ENCODE measurements around the gene AKR7A3. TPM values are rescaled to one million over a fixed set of nuclear protein-coding genes. Genes with fewer than 3 reads are reported as not detected.
"Not testable (repeated sequence)": the region's sequence is repeated elsewhere in the genome, so short reads cannot be mapped to it uniquely, and the experiment has no call there.

Gene AKR7A3
- total RNA-seq, 2 donors from 2014 or later: 57.4 to 479 TPM

GRCh38 chr1:19305880-19306279 is 17.3 kb upstream of the AKR7A3 start:
- no peak for ATAC-seq
- 94 to 100% methylated on average over 6 to 11 of the region's 11 CpGs for WGBS, 2 donors
- Histone ChIP-seq H3K4me3 (no peak overlapping the region), H3K27ac (no peak overlapping the region), H3K9me3 (no peaks in the 10 kb centered on the region), H3K4me1 (peaks cover 11% of the 10 kb centered on the region), H3K36me3 (replicated peaks in 1 of 2; ENCODE audit: insufficient read depth in 1 of 2, low read depth in 2 of 2) (peaks cover 0 to 18% of the 10 kb centered on the region in 2 donors), H3K27me3 (no peaks in the 10 kb centered on the region)
- intact Hi-C loops (cut with DNase I): loop anchor here (10.0 kb wide), 1 partner anchor 51 kb away; the partner anchor contains the start of genes EMC1 and MRTO4
- no peak for DNase-seq
- TF ChIP-seq POLR2A (IDR thresholded peaks at IDR 0.05) (no peak), CTCF (IDR thresholded peaks at IDR 0.05) (no peak)

GRCh38 chr1:19304081-19304480 is 15.5 kb upstream of the AKR7A3 start:
- H3K4me3 ChIP-seq, H3K9me3 ChIP-seq, H3K27me3 ChIP-seq, DNase-seq, ATAC-seq, H3K27ac ChIP-seq, H3K4me1 ChIP-seq: not testable (repeated sequence)
- WGBS, 2 donors: 93 to 96% methylated on average over 9 to 10 of the region's 10 CpGs
- H3K36me3 ChIP-seq (replicated peaks in 1 of 2; ENCODE audit: insufficient read depth in 1 of 2, low read depth in 2 of 2): peaks cover 0 to 18% of the 10 kb centered on the region in 2 donors
- intact Hi-C loops (cut with DNase I): loop anchor here (10.0 kb wide), 1 partner anchor 49 kb away; the partner anchor contains the start of genes EMC1 and MRTO4

- TF ChIP-seq POLR2A (IDR thresholded peaks at IDR 0.05): no peak
- TF ChIP-seq CTCF (IDR thresholded peaks at IDR 0.05): no peak
- Histone ChIP-seq H3K4me3 (no peak overlapping the region), H3K9me3 (peaks cover 0 to 2% (median 0%) of the 10 kb centered on the region in 3 donors), H3K27ac (no peak overlapping the region), H3K27me3 (no peaks in the 10 kb centered on the region), H3K36me3 (replicated peaks in 1 of 2; ENCODE audit: insufficient read depth in 1 of 2, low read depth in 2 of 2) (peaks cover 0 to 6% of the 10 kb centered on the region in 2 donors), H3K4me1 (no peaks in the 10 kb centered on the region)
- DNase-seq (no peak), ATAC-seq (no peak)
- 92 to 100% methylated on average over 2 of the region's 2 CpGs for WGBS, 2 donors
- intact Hi-C loops (cut with DNase I): loop anchor here (10.0 kb wide), 1 partner anchor 45 kb away; the partner anchor contains the start of genes EMC1 and MRTO4
Observed at GRCh38 chr1:19300211-19300610, 11.6 kb upstream of the AKR7A3 start.

GRCh38 chr1:19294638-19295037 is 6.1 kb upstream of the AKR7A3 start:
- Histone ChIP-seq H3K27me3 (no peaks in the 10 kb centered on the region), H3K36me3 (replicated peaks in 1 of 2; ENCODE audit: insufficient read depth in 1 of 2, low read depth in 2 of 2) (no peaks in the 10 kb centered on the region), H3K27ac (no peak overlapping the region), H3K4me3 (no peak overlapping the region), H3K9me3 (peaks cover 0 to 11% (median 0%) of the 10 kb centered on the region in 3 donors), H3K4me1 (peaks cover 2% of the 10 kb centered on the region)
- WGBS, 2 donors: 93 to 100% methylated on average over 2 of the region's 2 CpGs
- no peak for ATAC-seq
- no peak for TF ChIP-seq CTCF (IDR thresholded peaks at IDR 0.05)
- TF ChIP-seq POLR2A (IDR thresholded peaks at IDR 0.05): no peak
- no peak for DNase-seq
- intact Hi-C loops (cut with DNase I): no loop called here

- Histone ChIP-seq H3K4me3 (peak overlapping the region; percentile 36 to 38), H3K27ac (peak overlapping the region; percentile 73 to 89 (median 79)), H3K36me3 (replicated peaks in 1 of 2; ENCODE audit: insufficient read depth in 1 of 2, low read depth in 2 of 2) (no peaks in the 10 kb centered on the region), H3K27me3 (no peaks in the 10 kb centered on the region), H3K4me1 (peaks cover 37% of the 10 kb centered on the region), H3K9me3 (peaks cover 0 to under 1% (median 0%) of the 10 kb centered on the region in 3 donors)
- WGBS, 2 donors: 9 to 12% methylated on average over 2 of the region's 2 CpGs
- intact Hi-C loops (cut with DNase I): no loop called here
- DNase-seq: no peak
- no peak for ATAC-seq
- TF ChIP-seq POLR2A (IDR thresholded peaks at IDR 0.05) (no peak), CTCF (IDR thresholded peaks at IDR 0.05) (no peak)
Observed at GRCh38 chr1:19289244-19289643, 674 bp upstream of the AKR7A3 start.

All from body of pancreas (tissue), 4 donors.